LNCaP clone FGC (cell line): ENCODE results near the gene SHROOM3.

ENCODE experiments used
- DNase-seq: peaks from one replicate; pipeline ENCODE4 v3.0.0-alpha.2; 2011; ENCODE audit warnings: low read depth
- H3K4me3 ChIP-seq: 2 replicates; pipeline ENCODE4 v1.5.1; 2011; ENCODE audit warnings: mild to moderate bottlenecking, low read depth, low read length, control low read depth
- CTCF ChIP-seq: IDR thresholded peaks from 2 replicates; pipeline ENCODE4 v1.5.1; 2012; ENCODE audit warnings: mild to moderate bottlenecking; ENCODE audit not compliant: control insufficient read depth, insufficient read depth; ENCODE audit errors: extremely low read depth

The SHROOM3 gene

GRCh38 chr4:76688619-76689144 lies 253.7 kb downstream of the SHROOM3 start:
- peak overlapping the region; percentile 77 for H3K4me3 ChIP-seq
- TF ChIP-seq CTCF: no peak
- DNase-seq: no peak

- TF ChIP-seq CTCF: no peak
- no peak for DNase-seq
- H3K4me3 ChIP-seq: peak overlapping the region; percentile 77
Observed at GRCh38 chr4:76689145-76689817, 254.3 kb downstream of the SHROOM3 start.

- no peak for DNase-seq
- no peak for TF ChIP-seq CTCF
- H3K4me3 ChIP-seq: peak overlapping the region; percentile 77
Observed at GRCh38 chr4:76690011-76690905, 255.2 kb downstream of the SHROOM3 start.

- peak; percentile 61 for DNase-seq
Observed at GRCh38 chr4:76690906-76691275, 255.9 kb downstream of the SHROOM3 start.

GRCh38 chr4:76691807-76692582 lies 257.0 kb downstream of the SHROOM3 start:
- no peak for TF ChIP-seq CTCF
- no peak overlapping the region for H3K4me3 ChIP-seq
- DNase-seq: no peak

More at GRCh38 chr4:76690906-76691275, 255.9 kb downstream of the SHROOM3 start:
- peak overlapping the region; percentile 77 for H3K4me3 ChIP-seq
- no peak for TF ChIP-seq CTCF

- TF ChIP-seq CTCF: no peak
- no peak for DNase-seq
Observed at GRCh38 chr4:76692761-76693160, 257.7 kb downstream of the SHROOM3 start.

More at GRCh38 chr4:76692761-76693160, 257.7 kb downstream of the SHROOM3 start:
- no peak overlapping the region for H3K4me3 ChIP-seq
